CD4-positive, alpha-beta T cell (primary cell): Measurements from ENCODE around the gene TRAK2. TPM values are rescaled to one million over a fixed set of nuclear protein-coding genes. Genes with fewer than 3 reads are reported as not detected.

ENCODE experiments used
- ATAC-seq: fragments of 200-7000 bp; cut with Tn5 transposase; one replicate; pipeline ENCODE4 v1.10.0; 2022; ENCODE audit warnings: mild to moderate bottlenecking; ENCODE audit not compliant: poor library complexity
- CTCF ChIA-PET: fragments of 350-600 bp; sonication (Branson Sonifier 250); formaldehyde crosslinking; loops from one replicate; lab custom pipeline; 2021; ENCODE audit warnings: antibody characterized with exemption, inconsistent platforms; lab: Charles Lee
- POLR2A ChIA-PET: fragments of 350-600 bp; sonication (Branson Sonifier 250); formaldehyde crosslinking; loops from one replicate; lab custom pipeline; 2021; ENCODE audit warnings: antibody characterized with exemption, inconsistent platforms; lab: Charles Lee
- DNase-seq, 14 experiments: peaks; one replicate each; pipeline ENCODE4 v3.0.0-alpha.2; 2013 to 2020; ENCODE audit warnings: mixed read lengths in 2 of 14
- H3K27ac ChIP-seq, 2 donors: one replicate each; pipeline versions ENCODE4 v1.5.1 to v1.7.0; 2013; ENCODE audit warnings: low read length in 2 of 2, low read depth in 1 of 2, mild to moderate bottlenecking in 1 of 2
- H3K27me3 ChIP-seq, 2 experiments: 1 replicate in 1 of 2; 2 replicates in 1 of 2; pipeline versions ENCODE4 v1.6.1 to v1.7.0; 2013; ENCODE audit warnings: low read length in 2 of 2, control low read depth in 1 of 2, mild to moderate bottlenecking in 1 of 2, moderate library complexity in 1 of 2; ENCODE audit not compliant: insufficient read depth in 2 of 2, control insufficient read depth in 1 of 2
- H3K36me3 ChIP-seq: one replicate; pipeline ENCODE4 v1.6.1; 2013; ENCODE audit warnings: low read length, control low read depth; ENCODE audit not compliant: insufficient read depth
- H3K4me1 ChIP-seq: one replicate; pipeline ENCODE4 v1.6.1; 2013; ENCODE audit warnings: low read length, control low read depth; ENCODE audit not compliant: insufficient read depth
- H3K4me3 ChIP-seq: one replicate; pipeline ENCODE4 v1.5.1; 2013; ENCODE audit warnings: mild to moderate bottlenecking, low read length, moderate library complexity
- H3K9me3 ChIP-seq, 2 experiments: 1 replicate in 1 of 2; 2 replicates in 1 of 2; pipeline versions ENCODE4 v1.6.1 to v1.7.0; 2013; ENCODE audit warnings: low read length in 2 of 2, mild to moderate bottlenecking in 2 of 2, control low read depth in 1 of 2, moderate library complexity in 1 of 2; ENCODE audit not compliant: control insufficient read depth in 1 of 2, insufficient read depth in 1 of 2
- H3K27ac Mint-ChIP-seq: one replicate; pipeline ENCODE4 v1.8.0; 2020; ENCODE audit warnings: mixed read lengths
- H3K27me3 Mint-ChIP-seq: one replicate; pipeline ENCODE4 v1.8.0; 2021; ENCODE audit warnings: mixed read lengths
- H3K36me3 Mint-ChIP-seq: one replicate; pipeline ENCODE4 v1.8.0; 2021; ENCODE audit warnings: low read depth, mixed read lengths
- H3K4me1 Mint-ChIP-seq: one replicate; pipeline ENCODE4 v1.8.0; 2021; ENCODE audit warnings: low read depth, mixed read lengths
- H3K4me3 Mint-ChIP-seq: one replicate; pipeline ENCODE4 v1.8.0; 2020; ENCODE audit warnings: mild to moderate bottlenecking, mixed read lengths
- H3K9me3 Mint-ChIP-seq: one replicate; pipeline ENCODE4 v1.8.0; 2020; ENCODE audit warnings: mixed read lengths
- intact Hi-C, 2 experiments: fragments of 100-400 bp; cut with DNase I in 1 of 2; cut with micrococcal nuclease in 1 of 2; formaldehyde crosslinking; loops; one replicate each; pipeline versions ENCODE4 v1.15.1 to v1.9.0; 2023 to 2025; cut with DNase I, micrococcal nuclease
- total RNA-seq, 174 experiments: library from RNA in 2 of 174; stranded (reverse) in 2 of 174; gene quantifications; one replicate each; pipeline ENCODE4 v1.2.3 and lab custom pipeline; 2021 to 2026
- TF ChIP-seq, protein P1 (sequence below): fragments of 200-600 bp; IDR thresholded peaks from one replicate; pipeline ENCODE4 v1.8.0; 2022; ENCODE audit warnings: antibody characterized with exemption, mild to moderate bottlenecking

TRAK2 gene
- total RNA-seq, 2 experiments from 2014 or later: 32.5 to 35.6 TPM

DNA sequence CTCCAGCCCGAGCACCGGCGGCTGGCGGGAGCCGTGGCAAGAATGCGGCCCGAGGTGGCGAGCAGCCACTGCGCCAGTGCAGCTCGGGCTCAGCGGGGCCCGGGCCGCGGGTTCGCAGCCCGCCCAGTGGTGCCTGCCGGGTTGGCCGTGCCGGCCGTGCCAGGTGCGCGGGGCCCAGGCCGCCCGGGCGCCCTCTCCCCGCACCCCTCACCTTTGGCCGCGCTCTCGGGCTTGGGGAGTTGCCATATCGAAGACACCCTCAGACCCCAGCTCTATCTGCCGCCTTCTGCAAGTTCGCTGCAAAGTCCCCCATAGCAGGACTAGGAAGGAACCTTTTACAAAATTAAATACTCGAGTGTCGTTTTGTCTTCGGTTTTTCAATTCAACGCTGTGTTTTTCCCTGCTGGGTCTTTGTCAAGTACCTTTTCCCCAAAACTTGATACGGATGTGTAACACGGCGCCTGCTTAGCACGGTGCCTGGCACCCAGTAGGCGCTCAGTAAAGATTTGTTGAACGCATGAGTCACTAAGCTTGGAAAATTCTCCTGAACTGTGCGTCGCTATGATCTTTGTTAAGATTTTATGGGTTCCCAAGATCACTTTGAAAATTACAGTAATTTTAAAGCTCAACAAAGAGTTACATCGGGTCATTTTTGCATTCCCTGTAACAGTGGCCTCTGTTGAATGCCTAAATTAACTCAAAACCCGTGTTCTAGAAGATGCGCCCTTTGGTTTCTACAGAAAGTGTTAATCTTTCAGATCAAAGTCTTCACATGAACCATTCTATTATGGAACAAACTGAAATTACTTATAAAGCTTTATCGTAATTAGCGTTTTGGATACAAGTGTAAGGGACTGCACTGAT is 1.0 kb upstream of the TRAK2 start:
- TF ChIP-seq, protein P1, sequence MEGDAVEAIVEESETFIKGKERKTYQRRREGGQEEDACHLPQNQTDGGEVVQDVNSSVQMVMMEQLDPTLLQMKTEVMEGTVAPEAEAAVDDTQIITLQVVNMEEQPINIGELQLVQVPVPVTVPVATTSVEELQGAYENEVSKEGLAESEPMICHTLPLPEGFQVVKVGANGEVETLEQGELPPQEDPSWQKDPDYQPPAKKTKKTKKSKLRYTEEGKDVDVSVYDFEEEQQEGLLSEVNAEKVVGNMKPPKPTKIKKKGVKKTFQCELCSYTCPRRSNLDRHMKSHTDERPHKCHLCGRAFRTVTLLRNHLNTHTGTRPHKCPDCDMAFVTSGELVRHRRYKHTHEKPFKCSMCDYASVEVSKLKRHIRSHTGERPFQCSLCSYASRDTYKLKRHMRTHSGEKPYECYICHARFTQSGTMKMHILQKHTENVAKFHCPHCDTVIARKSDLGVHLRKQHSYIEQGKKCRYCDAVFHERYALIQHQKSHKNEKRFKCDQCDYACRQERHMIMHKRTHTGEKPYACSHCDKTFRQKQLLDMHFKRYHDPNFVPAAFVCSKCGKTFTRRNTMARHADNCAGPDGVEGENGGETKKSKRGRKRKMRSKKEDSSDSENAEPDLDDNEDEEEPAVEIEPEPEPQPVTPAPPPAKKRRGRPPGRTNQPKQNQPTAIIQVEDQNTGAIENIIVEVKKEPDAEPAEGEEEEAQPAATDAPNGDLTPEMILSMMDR: no peak
- Histone ChIP-seq H3K27me3 (no peaks in the 10 kb centered on the region), H3K9me3 (no peaks in the 10 kb centered on the region), H3K27ac (no peak overlapping the region), H3K4me3 (peak overlapping the region; percentile 90), H3K36me3 (peaks cover 3% of the 10 kb centered on the region), H3K4me1 (peaks cover 40% of the 10 kb centered on the region)
- ATAC-seq: no peak
- Mint-ChIP-seq H3K9me3 (no peaks in the 10 kb centered on the region), H3K27ac (peak overlapping the region; percentile 98), H3K27me3 (no peaks in the 10 kb centered on the region), H3K4me3 (peak overlapping the region; percentile 92), H3K4me1 (peaks cover 52% of the 10 kb centered on the region), H3K36me3 (peaks cover 19% of the 10 kb centered on the region)
- DNase-seq: no peak
- CTCF ChIA-PET: interaction anchor here (1.0 to 2.2 kb wide), 7 partner anchors 9 to 220 kb away, joined by 3 to 8 read pairs (median 4); no protein-coding TSS in a partner anchor
- POLR2A ChIA-PET: interaction anchor here (0.6 to 3.8 kb wide), 30 partner anchors 10 to 1787 kb away, joined by 3 to 48 read pairs (median 5); partner anchors contain the start of genes ALS2, CFLAR, CLK1 and NIF3L1
- intact Hi-C loops: loop anchor here (2.0 to 10.0 kb wide), 11 partner anchors 190 to 1563 kb away; partner anchors contain the start of genes TMEM237 (in 2 of the 2), BZW1 (in 1 of the 2), CASP8 (in 1 of the 2) and CLK1 (in 1 of the 2)

DNA sequence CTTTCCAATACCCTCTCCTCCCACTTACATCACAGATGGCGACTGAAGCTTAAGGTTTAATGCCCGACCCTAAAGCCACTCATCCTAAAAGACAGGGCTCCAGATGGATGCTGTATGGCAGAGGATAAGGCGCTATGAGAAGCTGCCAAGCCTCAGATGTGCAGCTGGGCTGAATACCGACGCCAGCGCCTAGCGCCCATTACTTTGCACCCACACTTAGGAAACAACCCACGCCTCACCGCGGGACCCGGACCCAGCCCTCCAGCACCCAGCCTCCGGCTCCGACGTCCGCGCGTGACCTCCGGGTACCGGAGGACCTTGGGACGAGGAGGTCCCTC is 335 bp downstream of the TRAK2 start:
- Histone ChIP-seq H3K9me3 (no peaks in the 10 kb centered on the region), H3K4me3 (peak overlapping the region; percentile 90), H3K27me3 (no peaks in the 10 kb centered on the region), H3K27ac (peak overlapping the region; percentile 83 to 85), H3K36me3 (peaks cover 7% of the 10 kb centered on the region), H3K4me1 (peaks cover 44% of the 10 kb centered on the region)
- TF ChIP-seq, protein P1: no peak
- CTCF ChIA-PET: interaction anchor here (0.7 to 2.2 kb wide), 8 partner anchors 16 to 488 kb away, joined by 3 to 8 read pairs (median 4); partner anchors contain the start of gene ORC2
- ATAC-seq (peak; percentile 17), DNase-seq (no peak)
- Mint-ChIP-seq H3K27ac (peak overlapping the region; percentile 98), H3K27me3 (no peaks in the 10 kb centered on the region), H3K4me3 (peak overlapping the region; percentile 97), H3K36me3 (peaks cover 24% of the 10 kb centered on the region), H3K9me3 (no peaks in the 10 kb centered on the region), H3K4me1 (peaks cover 66% of the 10 kb centered on the region)
- intact Hi-C loops: loop anchor here (2.0 to 10.0 kb wide), 11 partner anchors 18 to 1564 kb away; partner anchors contain the start of genes BZW1 (in 1 of the 2), CASP8 (in 1 of the 2), CLK1 (in 1 of the 2) and FZD7 (in 1 of the 2)
- POLR2A ChIA-PET: interaction anchor here (0.5 to 3.8 kb wide), 29 partner anchors 11 to 1788 kb away, joined by 3 to 48 read pairs (median 5); partner anchors contain the start of genes ALS2, BZW1, CFLAR and CLK1

DNA sequence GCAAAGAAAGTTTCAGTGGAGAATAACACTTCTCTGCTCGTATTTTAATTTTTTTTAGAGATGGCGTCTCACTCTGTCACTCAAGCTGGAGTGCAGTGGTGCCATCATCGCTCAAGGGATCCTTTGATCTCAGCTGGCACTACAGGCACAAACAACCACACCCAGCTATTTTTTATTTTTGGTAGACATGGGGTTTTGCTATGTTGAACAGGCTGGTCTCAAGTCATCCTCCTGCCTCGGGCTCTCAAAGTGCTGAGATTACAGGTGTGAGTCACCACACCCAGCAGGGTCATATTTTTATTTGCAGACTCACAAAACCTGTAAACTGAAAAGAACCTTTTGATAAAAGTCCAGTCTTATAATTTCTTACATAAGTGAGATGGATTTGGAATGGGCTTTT is 2.6 kb downstream of the TRAK2 start:
- Histone ChIP-seq H3K27ac (peak overlapping the region in 1 of 2 donors; percentile 18), H3K4me1 (peaks cover 44% of the 10 kb centered on the region), H3K9me3 (no peaks in the 10 kb centered on the region), H3K27me3 (no peaks in the 10 kb centered on the region), H3K36me3 (peaks cover 7% of the 10 kb centered on the region), H3K4me3 (no peak overlapping the region)
- peak; percentile 25 for ATAC-seq
- intact Hi-C loops: loop anchor here (2.0 to 5.0 kb wide), 4 partner anchors 36 to 334 kb away; partner anchors contain the start of gene ALS2 (in 2 of the 2)
- H3K36me3 Mint-ChIP-seq: peaks cover 24% of the 10 kb centered on the region
- TF ChIP-seq, protein P1: no peak
- CTCF ChIA-PET: interaction anchor here (0.7 to 4.8 kb wide), 3 partner anchors 15 to 332 kb away, joined by 4 to 28 read pairs (median 4); no protein-coding TSS in a partner anchor
- POLR2A ChIA-PET: interaction anchor here (0.6 to 1.1 kb wide), 8 partner anchors 15 to 584 kb away, joined by 3 to 5 read pairs (median 3); partner anchors contain the start of genes ALS2, CASP10 and CLK1
- H3K4me3 Mint-ChIP-seq: peak overlapping the region; percentile 87
- peaks cover 70% of the 10 kb centered on the region for H3K4me1 Mint-ChIP-seq
- peak overlapping the region; percentile 62 for H3K27ac Mint-ChIP-seq
- no peaks in the 10 kb centered on the region for H3K27me3 Mint-ChIP-seq
- no peaks in the 10 kb centered on the region for H3K9me3 Mint-ChIP-seq
- peak in 12 of 14 experiments; percentile 15 to 75 (median 38) for DNase-seq
